ENCODE data around the gene MED22. TPM values are rescaled to one million over a fixed set of nuclear protein-coding genes. Genes with fewer than 3 reads are reported as not detected.
"Not testable (repeated sequence)": the region's sequence is repeated elsewhere in the genome, so short reads cannot be mapped to it uniquely, and the experiment has no call there.

The MED22 gene
- total RNA-seq, 1 donor from 2014 or later = 26.0 TPM

DNA sequence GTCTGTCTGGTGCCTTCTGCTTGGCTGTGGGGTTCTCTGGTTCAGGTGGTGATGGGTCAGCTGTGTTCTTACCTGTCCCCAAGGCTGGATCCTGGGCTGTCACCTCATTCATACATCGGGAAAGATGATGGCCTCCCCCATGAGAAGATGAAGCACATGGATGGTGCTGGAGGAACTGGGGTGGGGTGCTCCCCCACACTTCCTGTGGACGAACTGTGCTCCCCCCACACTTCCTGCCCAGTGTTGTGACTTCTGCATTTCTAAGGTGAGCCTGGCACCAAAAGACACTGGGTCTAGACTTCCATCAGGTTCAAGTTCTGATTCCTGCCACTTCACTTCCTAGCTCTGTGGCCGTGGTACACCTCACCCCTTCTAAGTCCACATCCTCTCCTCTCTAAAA, 7.7 kb downstream of the MED22 start:
- no peaks in the 10 kb centered on the region for H3K9me3 Mint-ChIP-seq (ENCODE audit: low read depth)
- peaks cover 11% of the 10 kb centered on the region for H3K36me3 Mint-ChIP-seq (ENCODE audit: low read depth)
- no peak for DNase-seq (ENCODE audit: low spot score)
- H3K27me3 Mint-ChIP-seq (ENCODE audit: low read depth) = no peaks in the 10 kb centered on the region
- TF ChIP-seq, protein P1, sequence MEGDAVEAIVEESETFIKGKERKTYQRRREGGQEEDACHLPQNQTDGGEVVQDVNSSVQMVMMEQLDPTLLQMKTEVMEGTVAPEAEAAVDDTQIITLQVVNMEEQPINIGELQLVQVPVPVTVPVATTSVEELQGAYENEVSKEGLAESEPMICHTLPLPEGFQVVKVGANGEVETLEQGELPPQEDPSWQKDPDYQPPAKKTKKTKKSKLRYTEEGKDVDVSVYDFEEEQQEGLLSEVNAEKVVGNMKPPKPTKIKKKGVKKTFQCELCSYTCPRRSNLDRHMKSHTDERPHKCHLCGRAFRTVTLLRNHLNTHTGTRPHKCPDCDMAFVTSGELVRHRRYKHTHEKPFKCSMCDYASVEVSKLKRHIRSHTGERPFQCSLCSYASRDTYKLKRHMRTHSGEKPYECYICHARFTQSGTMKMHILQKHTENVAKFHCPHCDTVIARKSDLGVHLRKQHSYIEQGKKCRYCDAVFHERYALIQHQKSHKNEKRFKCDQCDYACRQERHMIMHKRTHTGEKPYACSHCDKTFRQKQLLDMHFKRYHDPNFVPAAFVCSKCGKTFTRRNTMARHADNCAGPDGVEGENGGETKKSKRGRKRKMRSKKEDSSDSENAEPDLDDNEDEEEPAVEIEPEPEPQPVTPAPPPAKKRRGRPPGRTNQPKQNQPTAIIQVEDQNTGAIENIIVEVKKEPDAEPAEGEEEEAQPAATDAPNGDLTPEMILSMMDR (IDR thresholded peaks at IDR 0.05) = no peak
- H3K4me1 Mint-ChIP-seq (ENCODE audit: low read depth) = peaks cover 10% of the 10 kb centered on the region
- H3K4me3 Mint-ChIP-seq (ENCODE audit: unreplicated experiment) = no peak overlapping the region
- H3K27ac Mint-ChIP-seq (ENCODE audit: unreplicated experiment) = no peak overlapping the region

DNA sequence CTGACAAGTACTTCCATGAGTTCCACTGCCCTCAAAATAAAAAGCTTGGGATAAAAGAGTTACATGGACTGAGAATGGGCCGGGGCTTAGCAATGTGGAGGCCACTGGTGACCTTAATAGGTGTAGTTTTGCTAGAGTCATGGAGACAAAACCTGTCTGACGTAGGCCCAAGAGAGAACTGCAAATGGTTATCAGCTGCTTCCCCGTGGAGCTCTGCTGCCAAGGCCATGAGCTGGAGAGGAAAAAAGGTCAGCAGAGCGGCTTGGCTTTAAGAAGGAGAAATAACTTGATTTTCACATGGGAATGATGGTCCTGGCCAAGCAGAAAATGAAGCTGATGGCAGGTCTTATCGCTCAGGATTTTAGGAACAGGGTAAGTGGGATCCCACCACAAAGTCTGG, 8.3 kb downstream of the MED22 start:
- no peak overlapping the region for H3K4me3 Mint-ChIP-seq (ENCODE audit: unreplicated experiment)
- no peaks in the 10 kb centered on the region for H3K9me3 Mint-ChIP-seq (ENCODE audit: low read depth)
- DNase-seq (ENCODE audit: low spot score) = no peak
- H3K27ac Mint-ChIP-seq (ENCODE audit: unreplicated experiment) = no peak overlapping the region
- TF ChIP-seq, protein P1 (IDR thresholded peaks at IDR 0.05) = no peak
- H3K27me3 Mint-ChIP-seq (ENCODE audit: low read depth) = no peaks in the 10 kb centered on the region
- H3K4me1 Mint-ChIP-seq (ENCODE audit: low read depth) = peaks cover 16% of the 10 kb centered on the region
- peaks cover 10% of the 10 kb centered on the region for H3K36me3 Mint-ChIP-seq (ENCODE audit: low read depth)

DNA sequence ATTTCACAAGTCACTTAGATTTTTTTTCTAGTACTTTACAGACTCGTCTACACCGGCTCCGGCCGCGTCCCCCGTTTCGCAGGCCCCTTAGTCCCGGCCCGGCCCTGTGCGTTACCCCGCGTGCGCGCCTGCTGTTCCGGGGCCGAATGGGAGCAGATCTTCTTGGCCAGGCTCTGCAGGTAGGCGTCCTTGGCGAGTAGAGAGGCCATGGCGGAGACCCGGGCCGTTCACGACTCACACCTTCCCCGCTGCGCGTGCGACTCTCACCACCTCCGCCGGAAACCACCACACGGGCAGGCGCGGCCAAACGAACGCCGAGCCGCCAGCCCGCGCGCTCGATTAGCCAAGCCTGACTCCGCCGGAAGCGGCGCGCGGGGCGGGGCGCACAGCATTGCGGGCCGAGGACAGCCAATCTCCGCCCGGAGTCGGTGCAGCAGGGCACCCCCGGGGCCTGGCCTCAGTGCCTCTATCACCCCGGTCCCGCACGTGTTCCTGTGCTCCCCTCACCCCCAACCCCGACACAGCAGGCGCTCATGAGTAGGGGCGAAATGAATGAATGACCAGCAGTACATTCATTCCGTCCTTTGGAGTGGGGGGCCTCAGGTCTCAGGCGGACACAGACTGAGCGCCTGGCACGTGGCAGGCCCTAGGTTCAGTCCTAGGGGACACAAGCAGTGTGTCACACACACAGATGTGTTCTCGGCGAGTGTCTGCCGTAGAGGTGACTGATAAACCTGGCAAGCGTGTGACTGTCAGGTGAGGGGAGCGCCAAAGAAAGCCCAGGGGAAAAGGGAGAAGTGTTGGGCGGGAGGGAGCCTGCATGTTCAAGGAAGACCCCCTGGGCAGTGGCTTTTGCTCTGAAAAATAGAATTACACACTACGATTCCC, 11.8 kb downstream of the MED22 start, which contains the start of gene SURF6:
Gene SURF6, minus strand, starts transcription at position 265 of the 888 bp plus-strand sequence. Its CDS starts 56 bp downstream, at position 209.
- Mint-ChIP-seq H3K27ac (ENCODE audit: unreplicated experiment) (peak within 1 kb of the TSS; percentile 94), H3K4me1 (ENCODE audit: low read depth) (peaks cover 19% of the 10 kb centered on the region), H3K27me3 (ENCODE audit: low read depth) (no peaks in the 10 kb centered on the region), H3K36me3 (ENCODE audit: low read depth) (peaks cover 22% of the 10 kb centered on the region), H3K4me3 (ENCODE audit: unreplicated experiment) (peak within 1 kb of the TSS; percentile 97), H3K9me3 (ENCODE audit: low read depth) (no peaks in the 10 kb centered on the region)
- TF ChIP-seq, protein P1 (IDR thresholded peaks at IDR 0.05) = no peak
- peak; percentile 98 for DNase-seq (ENCODE audit: low spot score)

GRCh38 chr9:133334888-133335287, 13.0 kb downstream of the MED22 start:
- not testable (repeated sequence) for H3K9me3 Mint-ChIP-seq (ENCODE audit: low read depth); H3K27me3 Mint-ChIP-seq (ENCODE audit: low read depth)
- peak overlapping the region; percentile 94 for H3K27ac Mint-ChIP-seq (ENCODE audit: unreplicated experiment)
- peaks cover 23% of the 10 kb centered on the region for H3K36me3 Mint-ChIP-seq (ENCODE audit: low read depth)
- H3K4me1 Mint-ChIP-seq (ENCODE audit: low read depth) = peaks cover 19% of the 10 kb centered on the region
- H3K4me3 Mint-ChIP-seq (ENCODE audit: unreplicated experiment) = peak overlapping the region; percentile 97
- peak; percentile 20 for DNase-seq (ENCODE audit: low spot score)

DNA sequence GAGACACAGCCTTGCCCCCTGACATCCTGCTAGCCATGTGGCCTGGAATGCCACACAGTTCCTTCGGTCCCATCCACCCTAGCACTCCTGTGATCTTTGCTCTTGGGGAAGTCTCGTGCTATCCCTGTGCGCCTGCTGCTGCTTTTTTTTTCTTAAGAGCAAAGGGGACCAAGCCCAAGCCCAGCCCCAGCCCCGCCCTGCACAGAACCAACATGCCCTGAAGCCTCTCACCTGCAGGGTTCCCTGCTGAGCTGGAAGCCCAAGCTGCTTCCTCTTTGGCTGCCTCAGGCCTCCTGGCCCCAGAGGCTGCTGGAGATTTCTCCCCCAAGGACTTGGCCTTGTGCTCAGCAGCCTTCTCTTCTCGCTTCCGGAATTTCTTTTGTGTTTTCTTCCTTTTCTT, 13.8 kb downstream of the MED22 start:
- Mint-ChIP-seq H3K27ac (ENCODE audit: unreplicated experiment) (no peak overlapping the region), H3K4me1 (ENCODE audit: low read depth) (peaks cover 19% of the 10 kb centered on the region), H3K27me3 (ENCODE audit: low read depth) (no peaks in the 10 kb centered on the region), H3K36me3 (ENCODE audit: low read depth) (peaks cover 21% of the 10 kb centered on the region), H3K9me3 (ENCODE audit: low read depth) (no peaks in the 10 kb centered on the region), H3K4me3 (ENCODE audit: unreplicated experiment) (peak overlapping the region; percentile 19)
- DNase-seq (ENCODE audit: low spot score) = peak; percentile 30
- TF ChIP-seq, protein P1 (IDR thresholded peaks at IDR 0.05) = no peak
